Measurements from ENCODE around the gene COL15A1. TPM values are rescaled to one million over a fixed set of nuclear protein-coding genes. Genes with fewer than 3 reads are reported as not detected.

COL15A1 gene
- total RNA-seq, 1 experiment from 2014 or later, result 7.6 TPM

GRCh38 chr9:99105152-99106043, 161.7 kb downstream of the COL15A1 start:
- DNase-seq, result peak; percentile 66 to 72
- peak overlapping the region; percentile 66 for H3K27ac ChIP-seq

GRCh38 chr9:99106044-99106375, 162.3 kb downstream of the COL15A1 start:
- peaks cover 10% of the 10 kb centered on the region; the same call in 1 of the 2 replicates for H3K36me3 ChIP-seq
- no peak for DNase-seq
- H3K4me3 ChIP-seq, result peak overlapping the region; percentile 90
- H3K9me3 ChIP-seq (replicated peaks), result no peaks in the 10 kb centered on the region
- 0 out of 2 replicates have a peak, but pooled peaks cover 6% of the 10 kb centered on the region for H3K4me1 ChIP-seq
- H3K27me3 ChIP-seq, result no peaks in the 10 kb centered on the region
- peak overlapping the region; percentile 66 for H3K27ac ChIP-seq

More at GRCh38 chr9:99105152-99106043, 161.7 kb downstream of the COL15A1 start:
- Histone ChIP-seq H3K27me3 (no peaks in the 10 kb centered on the region), H3K4me3 (peak overlapping the region; percentile 90), H3K4me1 (0 out of 2 replicates have a peak, but pooled peaks cover 6% of the 10 kb centered on the region), H3K9me3 (replicated peaks) (no peaks in the 10 kb centered on the region), H3K36me3 (peaks cover 5% of the 10 kb centered on the region; the same call in 1 of the 2 replicates)

- Histone ChIP-seq H3K9me3 (replicated peaks) (no peaks in the 10 kb centered on the region), H3K4me1 (0 out of 2 replicates have a peak, but pooled peaks cover 6% of the 10 kb centered on the region), H3K27me3 (no peaks in the 10 kb centered on the region), H3K36me3 (peaks cover 10% of the 10 kb centered on the region; the same call in 1 of the 2 replicates), H3K27ac (no peak overlapping the region), H3K4me3 (no peak overlapping the region)
- DNase-seq, result no peak
Observed at GRCh38 chr9:99107421-99107820, 163.7 kb downstream of the COL15A1 start.

GRCh38 chr9:99108131-99108530, 164.4 kb downstream of the COL15A1 start:
- H3K36me3 ChIP-seq, result peaks cover 10% of the 10 kb centered on the region; the same call in 1 of the 2 replicates
- DNase-seq, result no peak
- H3K9me3 ChIP-seq (replicated peaks), result no peaks in the 10 kb centered on the region
- no peak overlapping the region for H3K27ac ChIP-seq
- no peaks in the 10 kb centered on the region for H3K27me3 ChIP-seq
- no peak overlapping the region for H3K4me3 ChIP-seq
- 0 out of 2 replicates have a peak, but pooled peaks cover 6% of the 10 kb centered on the region for H3K4me1 ChIP-seq

GRCh38 chr9:99109522-99109921, 165.8 kb downstream of the COL15A1 start:
- no peaks in the 10 kb centered on the region for H3K9me3 ChIP-seq (replicated peaks)
- H3K27ac ChIP-seq, result no peak overlapping the region
- DNase-seq, result peak in 1 of 2 experiments; percentile 40
- peaks cover 14% of the 10 kb centered on the region for H3K4me1 ChIP-seq
- no peaks in the 10 kb centered on the region for H3K27me3 ChIP-seq
- H3K4me3 ChIP-seq, result no peak overlapping the region
- H3K36me3 ChIP-seq, result peaks cover 10% of the 10 kb centered on the region; the same call in 1 of the 2 replicates

GRCh38 chr9:99112750-99113413, 169.2 kb downstream of the COL15A1 start:
- peaks cover 8% of the 10 kb centered on the region for H3K4me1 ChIP-seq
- H3K9me3 ChIP-seq (replicated peaks), result no peaks in the 10 kb centered on the region
- peaks cover 11% of the 10 kb centered on the region; the same call in 1 of the 2 replicates for H3K36me3 ChIP-seq
- H3K27ac ChIP-seq, result no peak overlapping the region
- DNase-seq, result no peak
- H3K4me3 ChIP-seq, result no peak overlapping the region
- H3K27me3 ChIP-seq, result no peaks in the 10 kb centered on the region

GRCh38 chr9:99113414-99114048, 169.8 kb downstream of the COL15A1 start:
- peaks cover 8% of the 10 kb centered on the region for H3K4me1 ChIP-seq
- H3K36me3 ChIP-seq, result peaks cover 11% of the 10 kb centered on the region; the same call in 1 of the 2 replicates
- H3K27ac ChIP-seq, result no peak overlapping the region
- H3K27me3 ChIP-seq, result no peaks in the 10 kb centered on the region
- no peak for DNase-seq
- no peaks in the 10 kb centered on the region for H3K9me3 ChIP-seq (replicated peaks)
- H3K4me3 ChIP-seq, result no peak overlapping the region

GRCh38 chr9:99114049-99114440, 170.3 kb downstream of the COL15A1 start:
- no peak overlapping the region for H3K4me3 ChIP-seq
- peaks cover 11% of the 10 kb centered on the region; the same call in 1 of the 2 replicates for H3K36me3 ChIP-seq
- no peak for DNase-seq
- no peak overlapping the region for H3K27ac ChIP-seq
- H3K27me3 ChIP-seq, result no peaks in the 10 kb centered on the region
- no peaks in the 10 kb centered on the region for H3K9me3 ChIP-seq (replicated peaks)
- H3K4me1 ChIP-seq, result peaks cover 8% of the 10 kb centered on the region

- H3K36me3 ChIP-seq, result peaks cover 11% of the 10 kb centered on the region; the same call in 1 of the 2 replicates
- no peak overlapping the region for H3K4me3 ChIP-seq
- no peaks in the 10 kb centered on the region for H3K9me3 ChIP-seq (replicated peaks)
- no peaks in the 10 kb centered on the region for H3K27me3 ChIP-seq
- no peak overlapping the region for H3K27ac ChIP-seq
- peaks cover 8% of the 10 kb centered on the region for H3K4me1 ChIP-seq
- DNase-seq, result no peak
Observed at GRCh38 chr9:99114846-99115500, 171.3 kb downstream of the COL15A1 start.

- Histone ChIP-seq H3K27ac (no peak overlapping the region), H3K27me3 (no peaks in the 10 kb centered on the region), H3K36me3 (peaks cover 13% of the 10 kb centered on the region), H3K4me1 (peaks cover 8% of the 10 kb centered on the region), H3K9me3 (replicated peaks) (no peaks in the 10 kb centered on the region), H3K4me3 (no peak overlapping the region)
- DNase-seq, result no peak
Observed at GRCh38 chr9:99116003-99116411, 172.3 kb downstream of the COL15A1 start.

GRCh38 chr9:99118782-99119466, 175.2 kb downstream of the COL15A1 start:
- no peak overlapping the region for H3K27ac ChIP-seq
- peaks cover 6% of the 10 kb centered on the region for H3K4me1 ChIP-seq
- H3K36me3 ChIP-seq, result peaks cover 15% of the 10 kb centered on the region
- H3K27me3 ChIP-seq, result no peaks in the 10 kb centered on the region
- no peak overlapping the region for H3K4me3 ChIP-seq
- DNase-seq, result no peak
- 0 out of 2 replicates have a peak, but pooled peaks cover 3% of the 10 kb centered on the region for H3K9me3 ChIP-seq (replicated peaks)

GRCh38 chr9:99119976-99120655, 176.4 kb downstream of the COL15A1 start:
- no peak for DNase-seq
- H3K4me1 ChIP-seq, result no peaks in the 10 kb centered on the region
- H3K27me3 ChIP-seq, result no peaks in the 10 kb centered on the region
- H3K36me3 ChIP-seq, result peaks cover 20% of the 10 kb centered on the region
- no peak overlapping the region for H3K27ac ChIP-seq
- 0 out of 2 replicates have a peak, but pooled peaks cover 3% of the 10 kb centered on the region for H3K9me3 ChIP-seq (replicated peaks)
- H3K4me3 ChIP-seq, result no peak overlapping the region

Data from SJCRH30 (cell line).